Measurements from ENCODE around the gene CNTNAP2. TPM values are rescaled to one million over a fixed set of nuclear protein-coding genes. Genes with fewer than 3 reads are reported as not detected.

The CNTNAP2 gene
- total RNA-seq, 1 experiment from 2014 or later: 60.0 TPM

- CTCF ChIA-PET: no interaction called here
- TF ChIP-seq CTCF (conservative IDR thresholded peaks at IDR 0.05; ENCODE audit: low read depth, low read length) (no peak), EZH2 (IDR thresholded peaks at IDR 0.05; ENCODE audit: borderline replicate concordance, low read depth, low read length, poor library complexity, severe bottlenecking) (no peak)
- Histone ChIP-seq H3K4me1 (ENCODE audit: insufficient read depth, low read length, poor library complexity, severe bottlenecking) (no peaks in the 10 kb centered on the region), H3K9me3 (ENCODE audit: low read depth, low read length, poor library complexity, severe bottlenecking) (no peaks in the 10 kb centered on the region), H3K27ac (ENCODE audit: low read depth, low read length, poor library complexity, severe bottlenecking) (no peak overlapping the region), H3K36me3 (ENCODE audit: insufficient read depth, low read length, poor library complexity, severe bottlenecking) (no peaks in the 10 kb centered on the region), H3K27me3 (replicated peaks; ENCODE audit: insufficient read depth, low read depth, low read length, poor library complexity) (no peaks in the 10 kb centered on the region), H3K4me3 (ENCODE audit: low read depth, low read length, poor library complexity, severe bottlenecking) (no peak overlapping the region)
- no TSS peak for BruUV-seq (replicated peaks)
- POLR2A ChIA-PET (ENCODE audit: low non-redundant PET): no interaction called here
- intact Hi-C loops (cut with micrococcal nuclease; ENCODE audit: unreplicated experiment): no loop called here
- no peak for DNase-seq (ENCODE audit: low spot score)
Observed at GRCh38 chr7:147674705-147675104, 1558.1 kb downstream of the CNTNAP2 start.

GRCh38 chr7:147678943-147679342, 1562.3 kb downstream of the CNTNAP2 start:
- ChIA-PET POLR2A (ENCODE audit: low non-redundant PET) (no interaction called here), CTCF (no interaction called here)
- H3K27ac ChIP-seq (ENCODE audit: low read depth, low read length, poor library complexity, severe bottlenecking): no peak overlapping the region
- no peaks in the 10 kb centered on the region for H3K27me3 ChIP-seq (replicated peaks; ENCODE audit: insufficient read depth, low read depth, low read length, poor library complexity)
- H3K4me3 ChIP-seq (ENCODE audit: low read depth, low read length, poor library complexity, severe bottlenecking): no peak overlapping the region
- DNase-seq (ENCODE audit: low spot score): no peak
- no peaks in the 10 kb centered on the region for H3K36me3 ChIP-seq (ENCODE audit: insufficient read depth, low read length, poor library complexity, severe bottlenecking)
- BruUV-seq (replicated peaks): no TSS peak
- intact Hi-C loops (cut with micrococcal nuclease; ENCODE audit: unreplicated experiment): no loop called here
- H3K4me1 ChIP-seq (ENCODE audit: insufficient read depth, low read length, poor library complexity, severe bottlenecking): no peaks in the 10 kb centered on the region
- H3K9me3 ChIP-seq (ENCODE audit: low read depth, low read length, poor library complexity, severe bottlenecking): no peaks in the 10 kb centered on the region
- no peak for TF ChIP-seq EZH2 (IDR thresholded peaks at IDR 0.05; ENCODE audit: borderline replicate concordance, low read depth, low read length, poor library complexity, severe bottlenecking)
- TF ChIP-seq CTCF (conservative IDR thresholded peaks at IDR 0.05; ENCODE audit: low read depth, low read length): no peak

GRCh38 chr7:147681530-147681929, 1564.9 kb downstream of the CNTNAP2 start:
- ChIA-PET POLR2A (ENCODE audit: low non-redundant PET) (no interaction called here), CTCF (no interaction called here)
- BruUV-seq (replicated peaks): no TSS peak
- Histone ChIP-seq H3K4me1 (ENCODE audit: insufficient read depth, low read length, poor library complexity, severe bottlenecking) (no peaks in the 10 kb centered on the region), H3K27ac (ENCODE audit: low read depth, low read length, poor library complexity, severe bottlenecking) (no peak overlapping the region), H3K4me3 (ENCODE audit: low read depth, low read length, poor library complexity, severe bottlenecking) (no peak overlapping the region), H3K36me3 (ENCODE audit: insufficient read depth, low read length, poor library complexity, severe bottlenecking) (no peaks in the 10 kb centered on the region), H3K27me3 (replicated peaks; ENCODE audit: insufficient read depth, low read depth, low read length, poor library complexity) (no peaks in the 10 kb centered on the region), H3K9me3 (ENCODE audit: low read depth, low read length, poor library complexity, severe bottlenecking) (no peaks in the 10 kb centered on the region)
- TF ChIP-seq EZH2 (IDR thresholded peaks at IDR 0.05; ENCODE audit: borderline replicate concordance, low read depth, low read length, poor library complexity, severe bottlenecking) (no peak), CTCF (conservative IDR thresholded peaks at IDR 0.05; ENCODE audit: low read depth, low read length) (no peak)
- no peak for DNase-seq (ENCODE audit: low spot score)
- intact Hi-C loops (cut with micrococcal nuclease; ENCODE audit: unreplicated experiment): no loop called here
